GM18873 (cell line): ENCODE results near the gene SCGB1C2.
"Not testable (repeated sequence)": the region's sequence is repeated elsewhere in the genome, so short reads cannot be mapped to it uniquely, and the experiment has no call there.

ENCODE experiments used
- ATAC-seq: cut with Tn5 transposase; IDR thresholded peaks from one replicate; pipeline ENCODE4 v1.9.1; 2021; ENCODE audit warnings: mild to moderate bottlenecking, moderate library complexity, moderate number of reproducible peaks; ENCODE audit not compliant: unreplicated experiment, low FRiP score

SCGB1C2 gene

DNA sequence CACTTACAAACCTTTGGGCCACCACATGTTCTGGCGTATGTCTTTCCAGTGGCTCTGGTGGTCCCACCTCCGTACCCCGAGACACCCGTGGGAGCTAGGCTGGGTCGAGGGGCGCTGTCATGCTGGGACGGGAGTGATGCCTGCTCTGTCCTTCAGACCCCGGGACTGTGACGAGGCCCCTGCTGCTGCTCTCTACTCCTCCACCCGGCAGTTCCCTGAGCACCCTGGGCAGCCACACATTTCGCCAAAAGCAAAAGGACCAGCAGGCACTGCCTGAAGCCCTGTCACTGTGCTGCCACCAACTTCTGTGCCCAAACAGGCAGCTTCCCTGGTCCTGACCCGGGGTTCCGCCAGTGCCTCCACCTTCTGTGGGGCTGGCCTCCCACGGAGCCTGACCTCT is 28.6 kb downstream of the SCGB1C2 start:
- ATAC-seq: no peak

DNA sequence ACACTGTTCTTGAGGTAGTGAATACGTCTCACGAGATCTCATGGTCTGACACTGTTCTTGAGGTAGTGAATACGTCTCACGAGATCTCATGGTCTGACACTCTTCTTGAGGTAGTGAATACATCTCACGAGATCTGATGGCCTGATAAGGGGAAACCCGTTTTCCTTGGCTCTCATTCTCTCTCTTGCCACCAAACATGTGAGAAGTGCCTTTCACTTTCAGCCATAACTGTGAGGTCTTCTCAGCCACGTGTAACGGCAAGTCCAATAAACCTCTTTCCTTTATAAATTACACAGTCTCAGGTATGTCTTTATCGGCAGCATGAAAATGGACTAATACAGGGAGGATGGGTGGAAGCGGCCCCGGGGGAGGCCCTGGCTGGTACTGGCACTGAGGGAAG is 31.2 kb downstream of the SCGB1C2 start:
- ATAC-seq: not testable (repeated sequence)

DNA sequence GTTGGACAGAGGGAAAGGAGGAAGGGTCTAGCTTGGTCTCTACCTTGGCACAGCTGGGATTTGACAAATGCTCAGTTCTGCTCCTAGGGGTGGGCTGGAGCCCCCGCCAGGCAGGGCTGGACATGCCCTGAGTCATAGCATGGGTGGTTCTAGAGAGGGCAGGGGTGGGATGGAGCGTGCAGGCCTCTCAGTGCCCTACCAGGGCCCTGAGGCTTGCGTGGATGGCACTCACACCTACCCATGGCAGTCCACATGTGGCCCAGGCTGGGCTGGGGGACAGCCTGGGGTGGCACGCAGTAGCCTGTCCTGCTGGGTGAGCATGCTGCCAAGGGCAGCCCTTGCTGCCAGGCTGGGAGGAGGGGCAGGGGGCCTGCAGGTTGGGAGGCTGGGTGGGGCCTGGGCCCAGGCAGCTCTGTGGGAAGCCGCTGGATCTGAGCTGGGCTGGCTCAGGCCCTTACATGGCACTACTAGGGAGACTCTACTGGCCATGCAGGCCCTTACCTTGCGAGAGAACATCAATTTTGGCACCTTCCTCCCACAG is 32.8 kb downstream of the SCGB1C2 start:
- ATAC-seq: no peak

DNA sequence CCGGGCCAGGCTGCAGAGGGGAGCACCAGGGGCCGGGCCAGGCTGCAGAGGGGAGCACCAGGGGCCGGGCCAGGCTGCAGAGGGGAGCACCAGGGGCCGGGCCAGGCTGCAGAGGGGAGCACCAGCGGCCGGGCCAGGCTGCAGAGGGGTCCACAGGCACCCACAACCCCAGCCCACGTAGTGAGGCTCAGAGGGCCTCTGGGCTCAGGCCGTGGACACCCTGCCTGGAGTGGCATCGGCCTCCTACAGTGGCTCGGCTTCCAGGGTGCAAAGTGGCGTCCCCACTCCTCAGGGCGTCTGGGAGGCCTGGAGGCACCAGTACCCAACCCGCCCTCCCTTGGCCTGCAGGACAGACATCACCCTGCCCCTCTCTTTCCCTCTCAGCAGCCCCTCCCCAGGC is 34.5 kb downstream of the SCGB1C2 start:
- ATAC-seq: no peak

DNA sequence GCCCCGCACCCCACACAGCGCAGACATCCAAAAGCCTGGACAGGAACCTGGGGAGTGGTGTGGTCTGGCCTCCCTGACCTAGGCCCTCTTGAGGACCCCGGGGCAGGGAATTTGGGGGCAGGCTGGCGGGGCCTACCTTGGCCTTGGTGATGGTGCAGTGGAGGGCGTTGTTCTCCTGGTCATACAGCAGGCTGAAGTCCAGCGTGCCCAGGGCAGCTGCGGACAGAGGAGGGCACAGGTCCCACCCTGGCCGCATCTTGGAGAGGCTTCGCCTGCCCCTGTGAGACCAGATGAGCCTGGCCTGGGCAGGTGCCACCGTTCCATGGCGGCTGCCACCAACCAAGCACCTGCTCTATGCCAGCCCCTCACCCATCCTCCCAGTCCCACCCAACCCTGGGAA is 35.0 kb downstream of the SCGB1C2 start:
- ATAC-seq: no peak

DNA sequence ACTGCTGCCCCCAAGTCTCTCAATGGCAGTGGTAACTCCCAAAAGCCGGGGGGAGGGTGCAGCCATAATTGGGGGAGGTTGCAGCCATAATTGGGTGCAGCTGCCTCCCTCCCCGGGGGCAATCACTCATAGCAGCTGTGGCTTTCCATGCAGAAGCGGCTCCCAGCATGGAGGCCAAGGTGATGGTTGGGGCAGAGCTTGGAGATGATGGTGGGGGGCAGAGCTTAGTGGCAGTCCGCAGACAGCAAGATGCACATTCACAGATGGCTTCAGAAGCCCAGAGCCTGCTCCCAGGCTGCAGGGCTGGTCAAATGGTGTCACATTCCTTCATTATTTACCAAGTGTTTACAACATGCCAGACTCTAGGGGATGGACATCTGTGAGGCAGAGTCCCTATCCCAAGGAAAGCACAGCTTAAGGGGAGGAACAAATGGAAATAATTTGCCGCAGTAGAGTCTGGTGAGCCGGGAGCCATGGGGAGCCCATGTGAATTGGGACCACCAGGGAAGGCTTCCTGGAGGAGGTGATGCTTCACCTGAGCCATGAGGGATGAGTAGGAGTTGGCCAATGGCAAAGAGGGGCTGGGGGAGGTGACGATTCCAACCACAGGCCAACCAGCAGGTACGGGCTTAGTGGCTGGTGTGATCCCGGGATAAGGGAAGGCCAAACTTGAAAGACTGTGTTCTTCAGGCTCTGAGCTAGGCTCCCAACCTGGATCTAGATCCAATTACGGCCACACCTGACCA is 36.0 kb downstream of the SCGB1C2 start:
- no peak for ATAC-seq

DNA sequence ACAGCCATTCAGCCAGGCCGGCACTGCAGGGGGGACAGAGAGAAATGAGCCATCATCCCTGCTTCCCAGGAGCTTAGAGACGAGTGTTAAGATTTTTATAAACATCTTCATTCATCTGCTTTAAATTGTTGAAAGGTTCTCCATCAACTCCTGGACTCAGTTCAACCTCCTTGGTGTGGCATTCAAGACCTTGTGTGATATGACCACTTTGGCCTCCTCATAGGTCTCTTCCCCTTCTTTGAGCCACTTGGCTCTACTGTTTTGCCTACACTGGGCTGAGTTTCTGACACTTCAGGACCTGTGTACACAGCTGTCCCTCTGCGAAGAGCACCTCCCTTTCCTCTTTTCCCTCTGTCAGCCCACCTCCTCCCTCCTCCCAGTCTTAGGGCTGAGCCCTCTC is 39.8 kb downstream of the SCGB1C2 start:
- ATAC-seq: no peak

DNA sequence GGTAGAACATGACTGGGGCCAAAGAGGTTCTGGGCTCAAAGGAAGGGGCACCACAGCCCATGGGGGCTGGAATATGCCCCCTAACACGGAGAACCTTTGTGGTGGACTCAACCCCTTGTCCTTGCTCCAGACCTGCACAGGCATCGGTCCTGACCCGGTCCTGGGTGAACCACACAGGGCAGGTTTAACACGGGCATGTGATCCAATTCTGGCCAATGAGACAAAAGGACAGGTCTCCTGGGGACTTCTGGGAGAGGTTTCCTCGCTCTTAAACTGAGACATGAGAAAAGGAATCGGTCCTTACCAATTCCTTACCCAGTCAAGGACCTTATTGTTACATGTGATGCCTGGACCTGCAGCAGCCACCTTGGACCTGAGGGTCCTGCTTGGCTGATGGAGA is 40.4 kb downstream of the SCGB1C2 start:
- no peak for ATAC-seq

DNA sequence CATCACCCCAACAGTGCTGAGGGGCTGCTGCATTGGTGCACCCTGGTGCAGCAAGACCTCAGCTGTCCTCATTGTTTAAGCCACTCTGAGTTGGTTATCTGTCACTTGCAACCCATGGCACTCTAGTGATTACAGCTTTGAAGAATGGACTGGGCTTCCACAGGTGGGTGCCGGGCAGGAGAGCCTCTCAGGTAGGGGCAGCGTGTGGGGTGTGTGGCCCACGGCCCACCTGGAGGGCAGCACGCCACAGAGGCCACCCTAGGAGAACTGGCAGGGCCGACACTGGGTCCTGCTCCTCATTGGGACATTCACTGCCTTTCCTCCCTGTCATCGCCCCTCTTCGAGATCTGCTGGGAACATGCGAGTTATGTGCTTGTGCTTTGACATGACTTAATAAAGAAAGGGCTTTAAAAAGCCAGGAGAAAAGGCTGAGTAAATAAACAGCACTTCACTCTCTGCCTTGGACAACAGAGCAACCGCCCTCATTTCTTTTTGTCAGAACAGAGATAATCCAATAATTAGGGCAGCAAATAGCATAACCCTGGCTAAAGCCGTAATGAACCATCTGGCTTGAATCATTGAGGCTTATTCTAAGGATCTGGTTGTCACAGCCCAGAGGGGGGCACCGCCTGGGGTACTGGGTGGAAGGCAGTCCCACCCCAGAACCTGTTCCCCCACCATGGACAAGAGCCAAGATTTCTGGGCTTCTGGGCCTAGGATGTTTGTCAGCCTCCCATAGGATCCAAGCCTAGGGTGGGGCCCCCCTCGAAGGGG is 41.1 kb downstream of the SCGB1C2 start:
- ATAC-seq: no peak

DNA sequence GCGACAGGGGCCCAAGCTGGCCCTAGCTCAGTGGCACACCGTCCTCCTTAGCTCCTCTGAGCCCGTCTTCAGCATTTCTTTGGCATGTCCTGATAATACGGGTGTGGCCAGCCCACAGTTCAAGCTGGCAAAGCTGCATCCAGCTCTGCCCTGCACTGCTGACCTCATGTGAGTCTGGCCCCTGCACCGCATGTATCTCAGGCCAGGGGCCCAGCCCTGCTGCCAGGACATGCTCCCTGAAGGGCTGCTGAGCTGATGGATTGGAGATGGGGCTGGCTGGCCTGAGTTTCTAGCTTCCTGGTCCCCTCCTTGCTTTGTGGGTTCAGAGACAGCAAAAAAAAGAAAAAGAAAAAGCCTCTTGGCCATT is 41.7 kb downstream of the SCGB1C2 start:
- no peak for ATAC-seq

DNA sequence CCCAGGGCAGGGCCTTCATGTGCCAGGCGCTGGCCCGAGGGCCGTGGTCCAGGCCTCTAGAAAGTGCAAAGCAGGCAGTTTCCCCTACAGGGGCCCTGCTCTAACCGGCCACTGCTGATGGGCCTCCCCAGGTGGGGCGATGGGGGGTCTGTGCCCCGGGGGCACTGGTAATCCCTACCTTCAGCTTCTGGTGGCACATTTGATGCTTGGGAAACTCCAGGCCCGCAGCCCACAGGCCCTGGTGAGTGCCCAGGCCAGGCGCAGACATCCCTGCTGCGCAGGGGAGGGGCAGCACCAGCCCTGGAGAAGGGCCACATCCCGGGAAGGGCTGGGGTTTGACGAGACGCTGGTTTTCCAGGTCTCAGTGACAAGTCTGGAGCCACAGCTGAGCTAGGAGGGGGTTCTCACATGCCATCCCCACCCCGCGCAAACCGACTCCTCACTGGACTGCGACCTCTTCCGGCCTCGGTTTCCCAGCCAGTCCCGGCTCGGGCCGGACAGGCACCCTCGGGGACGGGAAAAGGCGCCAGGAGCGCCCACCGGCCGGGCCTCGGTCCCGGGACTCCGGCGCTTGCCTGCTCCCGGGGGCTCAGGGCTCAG is 42.5 kb downstream of the SCGB1C2 start:
- ATAC-seq: no peak

DNA sequence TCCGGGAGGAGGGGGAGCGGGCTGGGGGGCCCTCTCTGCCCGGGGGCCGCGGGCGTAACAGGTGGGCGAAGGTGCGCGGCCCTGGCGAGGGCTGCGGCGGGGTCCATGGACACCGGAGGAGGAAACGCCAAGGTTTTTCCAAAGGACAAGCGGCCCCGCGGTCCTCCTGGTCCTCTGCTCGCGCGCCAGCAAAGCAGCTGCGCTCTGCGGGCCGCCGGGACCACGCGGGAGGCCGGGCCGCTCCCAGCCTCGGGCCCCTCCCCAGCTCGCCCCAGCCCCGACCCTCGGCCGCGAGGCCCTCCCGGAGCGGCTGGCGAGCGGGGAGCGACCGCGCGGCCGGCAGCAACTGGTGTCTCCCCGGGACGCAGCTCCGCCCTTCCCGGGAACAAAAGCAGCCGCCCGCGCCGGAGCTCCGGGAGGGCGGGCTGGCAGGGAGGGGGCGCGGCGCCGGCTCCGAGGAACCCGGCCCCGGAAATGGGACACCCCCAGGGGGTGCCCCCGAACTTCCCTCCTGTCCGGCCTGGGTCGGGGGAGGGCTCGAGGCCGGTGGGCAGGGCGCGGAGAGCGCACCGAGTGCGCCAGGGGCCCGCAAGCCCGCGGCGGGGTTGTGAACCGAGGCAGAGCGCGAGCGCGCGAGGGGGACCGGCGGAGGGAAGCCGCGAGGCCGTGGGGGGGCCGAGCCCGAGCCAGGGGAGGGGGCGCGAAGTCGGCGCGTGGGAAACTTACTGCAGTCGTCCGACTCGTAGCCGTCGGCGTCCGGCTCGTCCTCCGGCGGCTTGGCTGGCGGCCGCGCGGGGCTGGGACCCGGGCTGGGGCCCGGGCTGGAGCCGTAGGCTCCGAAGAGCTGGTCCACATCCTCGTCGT is 43.2 kb downstream of the SCGB1C2 start:
- ATAC-seq: no peak

DNA sequence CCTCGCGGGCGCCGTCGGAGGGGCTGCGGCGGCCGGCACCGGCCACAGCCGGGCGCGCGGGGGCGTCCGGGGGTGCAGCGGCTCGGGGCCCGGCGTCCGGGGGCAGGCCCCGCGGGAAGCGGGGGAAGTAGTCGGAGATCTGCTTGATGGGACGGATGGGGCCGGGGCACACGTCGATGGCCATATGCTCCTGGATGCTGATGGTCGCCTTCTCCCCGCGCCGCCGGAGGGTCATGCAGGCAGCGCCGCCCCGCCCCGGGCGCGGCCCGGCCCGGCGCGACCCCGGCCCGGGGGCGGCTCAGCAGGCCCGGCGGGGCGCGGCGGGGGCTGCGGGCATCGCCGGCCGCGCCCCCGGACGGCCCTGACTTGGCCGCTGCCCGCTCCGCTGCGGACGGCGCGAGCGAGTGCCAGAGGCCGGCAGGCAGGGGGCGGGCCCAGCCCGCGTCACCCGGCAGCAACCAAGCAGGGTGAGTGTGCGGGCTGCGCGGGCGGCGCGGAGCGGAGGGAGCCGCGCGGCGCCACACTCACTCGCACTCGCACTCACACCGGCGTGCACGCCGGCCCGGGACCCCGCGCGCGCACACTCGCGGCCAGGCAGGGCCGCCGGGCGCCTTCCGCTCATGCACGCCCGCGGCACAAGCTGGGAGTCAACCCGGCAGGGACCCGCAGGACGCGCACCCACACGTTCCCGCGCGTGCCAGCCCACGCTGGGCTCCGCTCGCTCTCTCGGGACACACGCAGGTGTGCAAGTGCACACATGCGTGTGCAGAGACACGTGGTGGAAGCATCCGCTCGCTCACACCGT is 44.1 kb downstream of the SCGB1C2 start, which contains the start of gene DOC2B:
TSS of gene DOC2B (minus strand) at position 406 of the 805 bp plus-strand sequence. CDS start at position 235, 171 bp downstream.
- ATAC-seq: no peak

DNA sequence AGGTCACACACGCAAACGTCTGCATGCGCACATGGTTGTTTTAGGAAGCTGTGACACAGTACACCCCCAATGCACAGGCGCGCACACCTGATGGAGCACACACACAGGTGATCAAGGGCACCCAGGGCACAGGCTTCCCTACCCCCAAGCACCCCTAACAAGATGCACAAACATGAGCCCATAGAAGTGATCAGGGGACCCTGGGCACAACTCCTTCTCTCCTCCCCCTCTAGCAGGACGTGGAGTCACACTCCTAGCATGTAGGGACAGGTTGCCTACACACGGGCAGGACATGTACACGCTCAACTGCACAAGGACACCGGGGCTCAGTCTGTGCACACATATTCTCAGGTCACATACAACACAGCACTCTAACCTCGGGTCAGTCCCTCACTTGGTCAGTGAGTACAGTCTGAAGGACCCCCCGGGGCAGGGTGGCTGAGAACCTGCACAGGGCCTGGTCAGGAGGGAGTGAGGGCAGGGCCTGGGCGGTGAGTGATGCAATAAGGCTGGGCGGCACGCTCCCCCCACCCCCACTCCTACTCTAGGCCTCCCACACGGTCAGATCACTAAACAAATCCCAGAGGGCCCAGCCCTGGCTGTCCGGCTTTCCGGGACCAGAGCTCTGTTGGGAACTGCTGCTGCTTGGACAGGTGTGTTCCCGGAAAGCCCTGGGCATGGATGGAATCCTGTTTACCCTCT is 44.8 kb downstream of the SCGB1C2 start:
- no peak for ATAC-seq

DNA sequence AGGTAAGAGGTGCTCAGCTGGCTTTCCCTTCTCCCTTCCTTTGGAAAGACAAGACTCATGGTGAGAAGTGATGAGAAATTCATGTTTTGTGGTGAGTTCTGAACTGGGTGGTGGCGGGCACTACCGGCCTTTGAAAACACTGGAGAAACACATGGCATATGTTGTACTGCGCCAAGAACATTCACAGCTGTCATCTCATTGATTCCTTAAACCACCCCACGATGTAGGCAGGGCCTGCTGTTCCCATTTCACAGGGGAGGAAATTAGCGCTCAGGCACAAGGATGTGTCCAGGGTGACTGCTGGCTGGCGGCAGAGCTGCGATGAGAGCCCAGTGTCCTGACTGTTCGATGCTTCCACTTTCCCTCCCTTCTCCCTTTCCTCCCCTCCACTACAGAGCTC is 45.7 kb downstream of the SCGB1C2 start:
- no peak for ATAC-seq

DNA sequence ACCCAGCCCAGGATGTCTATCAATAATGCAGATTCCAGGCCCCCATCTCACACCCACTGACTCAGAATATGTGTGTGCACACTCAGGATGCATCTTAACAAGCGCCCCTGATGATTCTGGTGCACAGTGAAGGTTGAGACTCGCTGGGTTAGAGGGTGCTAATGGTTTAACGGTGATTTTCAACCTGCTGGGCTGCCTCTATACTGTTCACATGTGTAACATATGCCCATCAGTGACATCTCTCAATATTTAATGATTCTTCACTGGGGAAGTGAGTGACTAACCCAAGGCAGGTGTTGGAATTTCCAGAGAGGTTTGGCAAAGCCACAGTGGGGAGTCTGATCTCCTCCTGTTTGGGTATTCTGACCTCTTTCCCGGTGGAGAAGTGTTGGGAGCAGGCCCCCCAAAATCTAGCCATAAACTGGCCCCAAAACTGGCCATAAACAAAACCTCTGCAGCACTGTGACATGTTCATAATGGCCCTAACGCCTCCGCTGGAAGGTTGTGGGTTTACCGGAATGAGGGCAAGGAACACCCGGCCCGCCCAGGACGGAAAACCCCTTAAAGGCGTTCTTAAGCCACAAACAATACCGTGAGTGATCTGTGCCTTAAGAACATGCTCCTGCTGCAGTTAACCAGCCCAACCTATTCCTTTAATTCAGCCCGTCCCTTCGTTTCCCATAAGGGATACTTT is 48.2 kb downstream of the SCGB1C2 start:
- no peak for ATAC-seq

DNA sequence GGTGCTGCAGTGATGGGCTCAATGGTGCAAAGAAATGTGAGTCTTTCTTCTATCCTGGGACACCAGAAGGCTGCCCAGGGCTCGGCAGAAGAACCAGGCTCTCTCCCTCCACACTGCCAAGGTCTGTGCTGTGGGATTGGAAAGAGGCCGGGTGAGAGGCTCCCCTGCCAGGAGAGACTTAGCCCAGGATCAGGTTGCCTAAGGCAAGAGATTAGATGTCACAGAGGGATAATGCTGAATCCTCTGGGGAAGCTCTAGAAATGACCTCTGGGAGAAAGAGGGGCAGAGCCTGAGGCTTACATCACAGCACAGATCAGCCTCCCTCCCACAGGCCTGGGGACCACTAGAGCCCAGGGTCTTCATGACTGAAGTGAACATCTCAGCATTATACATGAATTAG is 49.8 kb downstream of the SCGB1C2 start:
- no peak for ATAC-seq
